SK-N-SH (cell line): ENCODE measurements around the gene LOC128125822.

Source experiments
- CTCF ChIA-PET: fragments of 300-600, 350-600 bp; formaldehyde crosslinking; extraction: SDS; loops from one replicate; lab custom pipeline; 2021; lab: Yijun Ruan, JAX
- POLR2A ChIA-PET: fragments of 350-600 bp; sonication (Branson Sonifier 250); formaldehyde crosslinking; extraction: SDS; loops from one replicate; lab custom pipeline; 2020; ENCODE audit warnings: antibody characterized with exemption, inconsistent platforms; lab: Yijun Ruan, JAX
- DNase-seq: peaks from one replicate; pipeline ENCODE4 v3.0.0; 2012
- H2AFZ ChIP-seq: fragments of 200-600 bp; sonication (generic); 2 replicates; pipeline ENCODE4 v1.8.1; 2016; ENCODE audit warnings: antibody characterized with exemption, mild to moderate bottlenecking, low read depth
- H3F3A ChIP-seq: fragments of 200-600 bp; sonication (generic); replicated peaks from 2 replicates; pipeline ENCODE3; 2016; ENCODE audit warnings: antibody characterized with exemption, mild to moderate bottlenecking; ENCODE audit not compliant: insufficient read depth
- H3K27ac ChIP-seq, 2 experiments: fragments of 200-500 bp in 1 of 2; fragments of 200-600 bp in 1 of 2; sonication (Bioruptor generic) in 1 of 2; sonication (generic), shearing (Covaris generic) in 1 of 2; 2 replicates each; pipeline versions ENCODE4 v1.5.1 to v1.6.1; 2014 to 2016; ENCODE audit warnings: low read depth in 2 of 2, inconsistent platforms in 1 of 2, low read length in 1 of 2, mild to moderate bottlenecking in 1 of 2, mixed read lengths in 1 of 2
- H3K27me3 ChIP-seq: fragments of 200-600 bp; sonication (generic), shearing (Covaris generic); 2 replicates; pipeline ENCODE4 v1.6.1; 2016; ENCODE audit warnings: mixed run types; ENCODE audit not compliant: insufficient read depth
- H3K36me3 ChIP-seq, 2 experiments: fragments of 200-500 bp in 1 of 2; fragments of 200-600 bp in 1 of 2; sonication (Bioruptor generic) in 1 of 2; sonication (generic) in 1 of 2; replicated peaks in 1 of 2; 2 replicates each; pipeline versions ENCODE3 to v1.5.1; 2014 to 2016; ENCODE audit warnings: low read length in 1 of 2, mild to moderate bottlenecking in 1 of 2; ENCODE audit not compliant: insufficient read depth in 2 of 2, control insufficient read depth in 1 of 2
- H3K4me1 ChIP-seq, 2 experiments: fragments of 200-500 bp in 1 of 2; fragments of 200-600 bp in 1 of 2; sonication (Bioruptor generic) in 1 of 2; sonication (generic), shearing (Covaris generic) in 1 of 2; 2 replicates each; pipeline versions ENCODE4 v1.5.1 to v1.6.1; 2014 to 2016; ENCODE audit warnings: low read depth in 1 of 2, low read length in 1 of 2, mixed run types in 1 of 2; ENCODE audit not compliant: insufficient read depth in 2 of 2, control insufficient read depth in 1 of 2
- H3K4me2 ChIP-seq: fragments of 200-600 bp; sonication (generic), shearing (Covaris generic); 2 replicates; pipeline ENCODE4 v1.6.1; 2017; ENCODE audit warnings: mixed run types
- H3K4me3 ChIP-seq, 2 experiments: fragments of 200-500 bp in 1 of 2; fragments of 200-600 bp in 1 of 2; sonication (Bioruptor generic) in 1 of 2; sonication (generic), shearing (Covaris generic) in 1 of 2; 2 replicates each; pipeline versions ENCODE4 v1.5.1 to v1.8.1; 2014 to 2016; ENCODE audit warnings: low read depth in 2 of 2, inconsistent platforms in 1 of 2, low read length in 1 of 2, mild to moderate bottlenecking in 1 of 2, mixed read lengths in 1 of 2, moderate library complexity in 1 of 2
- H3K79me2 ChIP-seq: fragments of 200-600 bp; sonication (generic); 2 replicates; pipeline ENCODE4 v1.8.1; 2017; ENCODE audit warnings: mild to moderate bottlenecking; ENCODE audit not compliant: insufficient read depth
- H3K9ac ChIP-seq: fragments of 200-600 bp; sonication (generic); 2 replicates; pipeline ENCODE4 v1.6.1; 2017; ENCODE audit warnings: mixed run types
- H3K9me2 ChIP-seq: fragments of 200-600 bp; sonication (generic); 2 replicates; pipeline ENCODE4 v1.6.1; 2017; ENCODE audit warnings: mixed run types
- H3K9me3 ChIP-seq: fragments of 200-600 bp; sonication (generic); 2 replicates; pipeline ENCODE4 v1.6.1; 2017; ENCODE audit warnings: mixed run types, mild to moderate bottlenecking, moderate library complexity
- H4K20me1 ChIP-seq: fragments of 200-600 bp; sonication (generic); 2 replicates; pipeline ENCODE4 v1.6.1; 2017; ENCODE audit warnings: mild to moderate bottlenecking, mixed run types; ENCODE audit not compliant: insufficient read depth
- EP300 ChIP-seq, 2 experiments: IDR thresholded peaks; 2 replicates each; pipeline versions ENCODE4 v1.4.0 to v1.6.1; 2012; ENCODE audit warnings: borderline replicate concordance in 1 of 2, low read depth in 1 of 2, low read length in 1 of 2
- EZH2phosphoT487 ChIP-seq: fragments of 200-600 bp; sonication (generic); IDR thresholded peaks from 2 replicates; pipeline ENCODE4 v1.6.1; 2017; ENCODE audit warnings: low read depth, mixed run types, mild to moderate bottlenecking, antibody characterized with exemption, moderate library complexity, borderline replicate concordance
- GABPA ChIP-seq: IDR thresholded peaks from 2 replicates; pipeline ENCODE4 v1.4.0; 2012; ENCODE audit warnings: low read depth, mild to moderate bottlenecking
- MAX ChIP-seq: IDR thresholded peaks from 2 replicates; pipeline ENCODE4 v1.4.0; 2012; ENCODE audit warnings: low read depth
- POLR2AphosphoS5 ChIP-seq: IDR thresholded peaks from 2 replicates; pipeline ENCODE4 v1.6.1; 2012; ENCODE audit warnings: low read depth, low read length
- RAD21 ChIP-seq: IDR thresholded peaks from 2 replicates; pipeline ENCODE4 v1.6.1; 2012; ENCODE audit warnings: mild to moderate bottlenecking, low read length
- RCOR1 ChIP-seq: fragments of 150-350 bp; IDR thresholded peaks from 2 replicates; pipeline ENCODE4 v1.6.1; 2017; ENCODE audit warnings: antibody characterized with exemption, low read length
- SMC3 ChIP-seq: IDR thresholded peaks from 2 replicates; pipeline ENCODE4 v1.6.1; 2012; ENCODE audit warnings: low read depth, low read length, improper control_type of control experiment
- TEAD4 ChIP-seq: IDR thresholded peaks from 2 replicates; pipeline ENCODE4 v1.4.0; 2012; ENCODE audit warnings: mild to moderate bottlenecking, borderline replicate concordance; ENCODE audit not compliant: insufficient read depth
- ZBTB33 ChIP-seq: IDR thresholded peaks from 2 replicates; pipeline ENCODE4 v1.4.0; 2012; ENCODE audit warnings: low read depth, borderline replicate concordance
- WGBS: methylation state at CpG from one replicate; pipeline ENCODE4 v1.1.6; 2017; ENCODE audit warnings: low lambda C conversion rate; 5-methylcytosine and 5-hydroxymethylcytosine counted together
- TF ChIP-seq, protein P1 (sequence below): fragments of 200-600 bp; sonication (generic); IDR thresholded peaks from 2 replicates; pipeline ENCODE4 v1.6.1; 2017; ENCODE audit warnings: antibody characterized with exemption, mild to moderate bottlenecking, moderate library complexity

LOC128125822 gene

DNA sequence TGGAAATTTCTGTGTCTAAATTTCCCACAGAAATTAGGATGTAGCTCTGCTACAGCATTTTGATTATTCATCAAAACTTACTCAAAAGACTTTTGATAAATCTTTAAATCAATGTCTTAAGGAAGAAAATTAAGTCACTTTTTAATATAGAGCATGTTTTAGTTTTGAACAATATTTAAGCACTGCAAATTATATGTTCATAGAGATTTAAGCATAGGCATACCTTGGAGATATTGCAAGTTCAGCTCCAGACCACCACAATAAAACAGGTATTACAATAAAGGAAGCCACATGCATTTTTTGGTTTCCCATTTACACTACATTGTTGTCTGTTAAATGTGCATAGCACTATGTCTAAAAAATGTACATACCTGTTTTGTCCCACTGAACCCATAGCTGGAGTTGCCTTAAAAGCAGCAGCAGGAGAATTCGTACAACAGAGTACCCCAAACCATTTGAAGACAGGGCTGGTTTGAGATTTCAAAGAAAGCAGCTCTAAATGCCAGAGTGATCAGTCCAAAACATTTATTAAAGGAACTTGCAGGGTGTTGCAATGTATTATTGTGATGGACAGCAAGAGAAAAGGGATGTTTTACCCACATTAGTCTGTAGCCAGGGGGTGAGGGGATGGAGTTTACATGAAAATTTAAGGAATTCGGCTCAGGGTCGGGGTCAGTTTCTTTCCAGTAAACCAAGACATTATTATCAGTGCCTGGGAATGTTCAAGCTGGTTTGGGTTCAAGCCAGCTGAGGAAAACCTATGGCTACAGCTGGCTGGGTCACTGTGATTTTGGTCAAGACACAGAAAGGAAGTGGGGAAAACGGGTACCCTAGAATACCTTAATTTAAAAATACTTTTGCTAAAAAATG lies 6.3 kb upstream of the LOC128125822 start:
- ChIA-PET POLR2A (no interaction called here), CTCF (interaction anchor here (1.3 to 1.5 kb wide), 2 partner anchors 9 to 213 kb away, joined by 5 to 8 read pairs; no protein-coding TSS in a partner anchor)
- no peak overlapping the region for H2AFZ ChIP-seq

DNA sequence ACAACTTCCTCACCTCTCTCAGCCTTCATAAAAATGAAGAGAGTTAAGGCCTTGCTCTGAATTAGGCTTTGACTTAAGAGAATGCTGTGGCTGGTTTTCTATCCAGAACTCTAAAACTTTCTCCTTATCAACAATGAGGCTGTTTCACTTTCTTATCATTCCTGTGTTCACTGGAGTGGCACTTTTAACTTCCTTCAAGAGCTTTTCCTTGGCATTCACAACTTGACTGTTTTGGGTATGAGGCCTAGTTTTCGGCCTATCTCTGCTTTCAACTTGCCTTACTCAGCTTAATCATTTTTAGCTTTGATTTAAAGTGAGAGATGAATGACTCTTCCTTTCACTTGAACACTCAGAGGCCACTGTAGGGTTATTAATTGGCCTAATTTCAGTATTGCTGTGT lies 4.3 kb upstream of the LOC128125822 start:
- 88% methylated on average over 1 of the region's 1 CpG for WGBS
- CTCF ChIA-PET, result interaction anchor here (0.6 kb wide), 1 partner anchor 244 kb away, joined by 3 read pairs; no protein-coding TSS in a partner anchor
- H3F3A ChIP-seq, result no peaks in the 10 kb centered on the region
- POLR2A ChIA-PET, result no interaction called here
- no peaks in the 10 kb centered on the region for H3K36me3 ChIP-seq
- peaks cover 6% of the 10 kb centered on the region for H3K79me2 ChIP-seq
- TF ChIP-seq RCOR1 (no peak), POLR2AphosphoS5 (no peak), EZH2phosphoT487 (no peak), ZBTB33 (no peak), TEAD4 (no peak)
- TF ChIP-seq, protein P1, sequence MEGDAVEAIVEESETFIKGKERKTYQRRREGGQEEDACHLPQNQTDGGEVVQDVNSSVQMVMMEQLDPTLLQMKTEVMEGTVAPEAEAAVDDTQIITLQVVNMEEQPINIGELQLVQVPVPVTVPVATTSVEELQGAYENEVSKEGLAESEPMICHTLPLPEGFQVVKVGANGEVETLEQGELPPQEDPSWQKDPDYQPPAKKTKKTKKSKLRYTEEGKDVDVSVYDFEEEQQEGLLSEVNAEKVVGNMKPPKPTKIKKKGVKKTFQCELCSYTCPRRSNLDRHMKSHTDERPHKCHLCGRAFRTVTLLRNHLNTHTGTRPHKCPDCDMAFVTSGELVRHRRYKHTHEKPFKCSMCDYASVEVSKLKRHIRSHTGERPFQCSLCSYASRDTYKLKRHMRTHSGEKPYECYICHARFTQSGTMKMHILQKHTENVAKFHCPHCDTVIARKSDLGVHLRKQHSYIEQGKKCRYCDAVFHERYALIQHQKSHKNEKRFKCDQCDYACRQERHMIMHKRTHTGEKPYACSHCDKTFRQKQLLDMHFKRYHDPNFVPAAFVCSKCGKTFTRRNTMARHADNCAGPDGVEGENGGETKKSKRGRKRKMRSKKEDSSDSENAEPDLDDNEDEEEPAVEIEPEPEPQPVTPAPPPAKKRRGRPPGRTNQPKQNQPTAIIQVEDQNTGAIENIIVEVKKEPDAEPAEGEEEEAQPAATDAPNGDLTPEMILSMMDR, result no peak
- no peak overlapping the region for H3K4me3 ChIP-seq
- H3K9ac ChIP-seq, result no peak overlapping the region
- no peak overlapping the region for H3K27ac ChIP-seq
- H4K20me1 ChIP-seq, result no peaks in the 10 kb centered on the region
- H3K9me2 ChIP-seq, result no peaks in the 10 kb centered on the region
- H2AFZ ChIP-seq, result no peak overlapping the region
- no peak for DNase-seq
- no peaks in the 10 kb centered on the region for H3K27me3 ChIP-seq
- no peaks in the 10 kb centered on the region for H3K9me3 ChIP-seq
- peaks cover 0 to 5% of the 10 kb centered on the region in 2 experiments; a peak in 1 of 4 replicates for H3K4me1 ChIP-seq
- no peak overlapping the region for H3K4me2 ChIP-seq

More for the DNA sequence above, 6.3 kb upstream of the LOC128125822 start:
- Histone ChIP-seq H3K79me2 (no peaks in the 10 kb centered on the region), H3K4me3 (no peak overlapping the region), H3K27me3 (no peaks in the 10 kb centered on the region), H3K9me2 (no peaks in the 10 kb centered on the region), H3F3A (no peaks in the 10 kb centered on the region), H3K36me3 (no peaks in the 10 kb centered on the region), H3K9me3 (no peaks in the 10 kb centered on the region), H3K27ac (no peak overlapping the region), H3K4me1 (no peaks in the 10 kb centered on the region), H3K9ac (no peak overlapping the region), H4K20me1 (no peaks in the 10 kb centered on the region), H3K4me2 (no peak overlapping the region)
- TF ChIP-seq TEAD4, result no peak
- no peak for TF ChIP-seq GABPA
- TF ChIP-seq EZH2phosphoT487, result no peak
- no peak for TF ChIP-seq EP300 (IDR thresholded peaks at IDR 0.05; ENCODE audit: borderline replicate concordance in 1 of 2, low read depth in 1 of 2, low read length in 1 of 2)
- TF ChIP-seq, protein P1, result no peak
- TF ChIP-seq MAX, result no peak
- TF ChIP-seq RAD21, result no peak
- TF ChIP-seq SMC3, result no peak
- no peak for DNase-seq
- WGBS, result 65% methylated on average over 4 of the region's 4 CpGs
